B cell (primary cell): ENCODE data around the gene COX7A1. TPM values are rescaled to one million over a fixed set of nuclear protein-coding genes. Genes with fewer than 3 reads are reported as not detected.

Experiments used
- ATAC-seq: fragments of 200-7000 bp; cut with Tn5 transposase; one replicate; pipeline ENCODE4 v1.10.0; 2021; ENCODE audit warnings: low read depth, mild to moderate bottlenecking, moderate number of reproducible peaks, moderate library complexity
- CTCF ChIA-PET: fragments of 350-600 bp; sonication (Branson Sonifier 250); formaldehyde crosslinking; loops from one replicate; lab custom pipeline; 2021; ENCODE audit warnings: antibody characterized with exemption, inconsistent platforms; lab: Charles Lee
- POLR2A ChIA-PET: fragments of 350-600 bp; sonication (Branson Sonifier 250); formaldehyde crosslinking; loops from one replicate; lab custom pipeline; 2021; ENCODE audit warnings: antibody characterized with exemption; lab: Charles Lee
- DNase-seq: peaks from one replicate; pipeline ENCODE4 v3.0.0; 2013
- H2AFZ ChIP-seq: 2 replicates; pipeline ENCODE4 v1.6.1; 2012; ENCODE audit warnings: mild to moderate bottlenecking, low read depth, low read length; ENCODE audit not compliant: insufficient read depth, poor library complexity, severe bottlenecking
- H3K27ac ChIP-seq, 2 donors: 1 replicate in 1 of 2; 2 replicates in 1 of 2; pipeline ENCODE4 v1.5.1; 2012 to 2013; ENCODE audit warnings: low read length in 2 of 2, mild to moderate bottlenecking in 2 of 2, moderate library complexity in 1 of 2
- H3K27me3 ChIP-seq, 4 experiments: fragments of 200-600 bp in 1 of 4; sonication (generic) in 1 of 4; replicated peaks in 1 of 4; 1 replicate in 2 of 4; 2 replicates in 2 of 4; pipeline versions ENCODE4 v1.6.1 to v1.7.0; 2013 to 2016; ENCODE audit warnings: low read length in 3 of 4, mild to moderate bottlenecking in 2 of 4, mixed read lengths in 1 of 4, moderate library complexity in 1 of 4; ENCODE audit not compliant: insufficient read depth in 4 of 4, control insufficient read depth in 3 of 4; ENCODE audit errors: control extremely low read depth in 1 of 4
- H3K36me3 ChIP-seq, 2 experiments: replicated peaks in 1 of 2; 1 replicate in 1 of 2; 2 replicates in 1 of 2; pipeline versions ENCODE4 v1.6.1 to v1.7.1; 2013; ENCODE audit warnings: low read length in 1 of 2; ENCODE audit not compliant: insufficient read depth in 2 of 2, control insufficient read depth in 1 of 2; ENCODE audit errors: control extremely low read depth in 1 of 2, extremely low read depth in 1 of 2
- H3K4me1 ChIP-seq, 2 donors: fragments of 200-600 bp in 1 of 2; sonication (generic) in 1 of 2; 1 replicate in 1 of 2; 2 replicates in 1 of 2; pipeline versions ENCODE4 v1.5.1 to v1.6.1; 2013 to 2017; ENCODE audit warnings: low read length in 2 of 2; ENCODE audit not compliant: control insufficient read depth in 2 of 2, insufficient read depth in 2 of 2
- H3K4me2 ChIP-seq: replicated peaks from 2 replicates; pipeline ENCODE3; 2012; ENCODE audit warnings: mild to moderate bottlenecking, low read depth, low read length; ENCODE audit not compliant: poor library complexity, severe bottlenecking
- H3K4me3 ChIP-seq, 5 experiments: fragments of 200-600 bp in 1 of 5; sonication (generic) in 1 of 5; 1 replicate in 3 of 5; 2 replicates in 2 of 5; pipeline versions ENCODE4 v1.5.1 to v1.7.0; 2011 to 2016; ENCODE audit warnings: low read length in 4 of 5, mild to moderate bottlenecking in 4 of 5, low read depth in 2 of 5, control low read depth in 1 of 5, moderate library complexity in 1 of 5; ENCODE audit not compliant: insufficient read depth in 1 of 5; ENCODE audit errors: control extremely low read depth in 1 of 5, extremely low read depth in 1 of 5
- H3K79me2 ChIP-seq: fragments of 200-600 bp; sonication (generic); one replicate; pipeline ENCODE4 v1.6.0; 2016; ENCODE audit warnings: low read length; ENCODE audit not compliant: control insufficient read depth, insufficient read depth
- H3K9ac ChIP-seq: fragments of 200-600 bp; sonication (generic); 2 replicates; pipeline ENCODE4 v1.6.1; 2017; ENCODE audit warnings: mild to moderate bottlenecking, low read length, moderate library complexity
- H3K9me3 ChIP-seq, 3 donors: one replicate each; pipeline versions ENCODE4 v1.6.1 to v1.7.1; 2013; ENCODE audit warnings: low read length in 2 of 3; ENCODE audit not compliant: control insufficient read depth in 2 of 3, insufficient read depth in 1 of 3; ENCODE audit errors: control extremely low read depth in 1 of 3
- H4K20me1 ChIP-seq: 2 replicates; pipeline ENCODE4 v1.6.0; 2012; ENCODE audit warnings: mild to moderate bottlenecking, low read length; ENCODE audit not compliant: insufficient read depth, control insufficient read depth, poor library complexity, severe bottlenecking
- H3K27ac Mint-ChIP-seq: one replicate; pipeline ENCODE4 v1.8.0; 2021; ENCODE audit warnings: mixed read lengths
- H3K27me3 Mint-ChIP-seq: one replicate; pipeline ENCODE4 v1.8.0; 2021; ENCODE audit warnings: mixed read lengths
- H3K4me1 Mint-ChIP-seq: one replicate; pipeline ENCODE4 v1.8.0; 2021; ENCODE audit warnings: mixed read lengths
- H3K4me3 Mint-ChIP-seq: one replicate; pipeline ENCODE4 v1.8.0; 2021; ENCODE audit warnings: mixed read lengths
- H3K9me3 Mint-ChIP-seq: one replicate; pipeline ENCODE4 v1.8.0; 2022; ENCODE audit warnings: mixed read lengths; ENCODE audit not compliant: insufficient read depth
- CTCF ChIP-seq: fragments of 200-600 bp; IDR thresholded peaks from one replicate; pipeline ENCODE4 v1.8.0; 2022; ENCODE audit warnings: antibody characterized with exemption, mild to moderate bottlenecking
- EZH2 ChIP-seq: IDR thresholded peaks from 2 replicates; pipeline ENCODE4 v1.6.1; 2012; ENCODE audit warnings: borderline replicate concordance, low read depth, mild to moderate bottlenecking, moderate library complexity, low read length; ENCODE audit not compliant: insufficient read depth, poor library complexity, severe bottlenecking
- WGBS: methylation state at CpG from one replicate; pipeline ENCODE4 v1.1.5; 2013; ENCODE audit warnings: missing lambda C conversion rate; ENCODE audit not compliant: insufficient coverage; 5-methylcytosine and 5-hydroxymethylcytosine counted together
- intact Hi-C: fragments of 100-400 bp; cut with micrococcal nuclease; formaldehyde crosslinking; loops from one replicate; pipeline ENCODE4 v1.10.0; 2022
- polyA plus RNA-seq: library from polyadenylated mRNA; depleted of rRNA; stranded (reverse); fragments of >200 nt; gene quantifications from 2 replicates; pipeline ENCODE4 v1.2.3, GENCODE V29; 2012
- total RNA-seq, 2 donors: library from RNA; stranded (reverse); fragments of 120-200 nt in 1 of 2; gene quantifications; 1 replicate in 1 of 2; 2 replicates in 1 of 2; pipeline versions ENCODE4 v1.2.3 to v1.2.4, GENCODE V29; 2013 to 2022

The COX7A1 gene
- total and polyA plus RNA-seq, 2 donors (not counting 1 experiment from before 2014, with no cell fraction given) = not detected

GRCh38 chr19:36101550-36102327 is 50.5 kb downstream of the COX7A1 start:
- Mint-ChIP-seq H3K27me3 (no peaks in the 10 kb centered on the region), H3K4me3 (no peak overlapping the region), H3K27ac (no peak overlapping the region), H3K9me3 (no peaks in the 10 kb centered on the region), H3K4me1 (no peaks in the 10 kb centered on the region)
- WGBS = 95% methylated on average over 27 of the region's 27 CpGs
- POLR2A ChIA-PET = interaction anchor here (0.6 kb wide), 1 partner anchor 83 kb away, joined by 4 read pairs; no protein-coding TSS in a partner anchor
- no peak for ATAC-seq
- H3K79me2 ChIP-seq = no peaks in the 10 kb centered on the region
- H3K27ac ChIP-seq = no peak overlapping the region
- H3K9me3 ChIP-seq = no peaks in the 10 kb centered on the region
- H3K9ac ChIP-seq = no peak overlapping the region
- CTCF ChIA-PET = no interaction called here
- H3K4me3 ChIP-seq = no peak overlapping the region
- intact Hi-C loops = no loop called here
- TF ChIP-seq CTCF = no peak
- TF ChIP-seq EZH2 = no peak
- H3K36me3 ChIP-seq = no peaks in the 10 kb centered on the region
- no peak for DNase-seq
- no peak overlapping the region for H3K4me2 ChIP-seq
- H3K4me1 ChIP-seq = no peaks in the 10 kb centered on the region
- no peaks in the 10 kb centered on the region for H4K20me1 ChIP-seq
- no peaks in the 10 kb centered on the region for H3K27me3 ChIP-seq
- no peak overlapping the region for H2AFZ ChIP-seq

Other genes starting within 250 kb of the COX7A1 start
- gene HCST, start 249.9 kb downstream of the COX7A1 start, total RNA-seq = 2.9 and 4.8 TPM in 2 replicates
- 29.8 and 40.6 TPM in 2 replicates for gene HCST, start 249.9 kb downstream of the COX7A1 start, polyA plus RNA-seq
- gene TYROBP, start 244.2 kb downstream of the COX7A1 start, total RNA-seq = 2.7 and 3.3 TPM in 2 replicates
- gene TYROBP, start 244.2 kb downstream of the COX7A1 start, polyA plus RNA-seq = 14.8 and 25.6 TPM in 2 replicates
- gene LRFN3, start 216.1 kb downstream of the COX7A1 start, total RNA-seq = 1.6 and 2.1 TPM in 2 replicates
- 0.62 and 0.79 TPM in 2 replicates for gene LRFN3, start 216.1 kb downstream of the COX7A1 start, polyA plus RNA-seq
- gene SDHAF1, start 157.3 kb downstream of the COX7A1 start, total RNA-seq = 24.2 and 24.6 TPM in 2 replicates
- gene SDHAF1, start 157.3 kb downstream of the COX7A1 start, polyA plus RNA-seq = 11.8 and 22.0 TPM in 2 replicates
- gene SYNE4, start 143.6 kb downstream of the COX7A1 start, total RNA-seq = 2.4 and 3.4 TPM in 2 replicates
- 2.3 and 2.5 TPM in 2 replicates for gene SYNE4, start 143.6 kb downstream of the COX7A1 start, polyA plus RNA-seq
- 49.4 and 54.5 TPM in 2 replicates for gene ALKBH6, start 138.2 kb downstream of the COX7A1 start, total RNA-seq
- 56.5 and 65.5 TPM in 2 replicates for gene ALKBH6, start 138.2 kb downstream of the COX7A1 start, polyA plus RNA-seq
- 1.3 and 1.8 TPM in 2 replicates for gene CLIP3, start 119.6 kb downstream of the COX7A1 start, total RNA-seq
- gene CLIP3, start 119.6 kb downstream of the COX7A1 start, polyA plus RNA-seq = 0.42 and 0.55 TPM in 2 replicates
- gene THAP8, start 98.2 kb downstream of the COX7A1 start, total RNA-seq = 3.9 and 4.5 TPM in 2 replicates
- 2.8 and 5.7 TPM in 2 replicates for gene THAP8, start 98.2 kb downstream of the COX7A1 start, polyA plus RNA-seq
- 1.9 and 3.0 TPM in 2 replicates for gene WDR62, start 97.5 kb downstream of the COX7A1 start, total RNA-seq
- 1.8 and 1.9 TPM in 2 replicates for gene WDR62, start 97.5 kb downstream of the COX7A1 start, polyA plus RNA-seq
- not detected in 2 replicates for gene OVOL3, start 41.3 kb downstream of the COX7A1 start, total RNA-seq
- not detected in 2 replicates for gene OVOL3, start 41.3 kb downstream of the COX7A1 start, polyA plus RNA-seq
- 28.2 and 33.4 TPM in 2 replicates for gene POLR2I, start 37.6 kb downstream of the COX7A1 start, total RNA-seq
- 30.2 and 39.1 TPM in 2 replicates for gene POLR2I, start 37.6 kb downstream of the COX7A1 start, polyA plus RNA-seq
- gene TBCB, start 37.0 kb downstream of the COX7A1 start, total RNA-seq = 145 and 148 TPM in 2 replicates
- gene TBCB, start 37.0 kb downstream of the COX7A1 start, polyA plus RNA-seq = 187 and 193 TPM in 2 replicates
- gene CAPNS1, start 12.4 kb downstream of the COX7A1 start, total RNA-seq = 294 and 296 TPM in 2 replicates
- gene CAPNS1, start 12.4 kb downstream of the COX7A1 start, polyA plus RNA-seq = 201 and 272 TPM in 2 replicates
- gene ZNF565, start 62.2 kb upstream of the COX7A1 start, total RNA-seq = 5.2 and 5.5 TPM in 2 replicates
- gene ZNF565, start 62.2 kb upstream of the COX7A1 start, polyA plus RNA-seq = 2.9 and 3.0 TPM in 2 replicates
- 62.2 and 69.3 TPM in 2 replicates for gene ZNF146, start 62.7 kb upstream of the COX7A1 start, total RNA-seq
- 21.9 and 26.4 TPM in 2 replicates for gene ZNF146, start 62.7 kb upstream of the COX7A1 start, polyA plus RNA-seq
- 22.4 and 22.7 TPM in 2 replicates for gene ZFP14, start 226.8 kb upstream of the COX7A1 start, total RNA-seq
- 5.1 and 5.2 TPM in 2 replicates for gene ZFP14, start 226.8 kb upstream of the COX7A1 start, polyA plus RNA-seq